Uterus (tissue), 4 donors: ENCODE measurements around the gene RNU6-1. TPM values are rescaled to one million over a fixed set of nuclear protein-coding genes. Genes with fewer than 3 reads are reported as not detected.

Source experiments
- DNase-seq, 2 donors: peaks; one replicate each; pipeline ENCODE4 v3.0.0-alpha.2; 2019 to 2020
- H3K27ac ChIP-seq, 2 donors: fragments of 200-600 bp; sonication (generic); 1 replicate in 1 of 2; 2 replicates in 1 of 2; pipeline ENCODE4 v1.5.1; 2016 to 2018
- H3K27me3 ChIP-seq, 2 donors: fragments of 200-600 bp; sonication (generic); one replicate each; pipeline ENCODE4 v1.5.1; 2018 to 2019; ENCODE audit warnings: control low read depth in 1 of 2
- H3K36me3 ChIP-seq, 2 donors: fragments of 200-600 bp; sonication (generic); one replicate each; pipeline ENCODE4 v1.5.1; 2019; ENCODE audit warnings: control low read depth in 1 of 2
- H3K4me1 ChIP-seq, 2 donors: fragments of 200-600 bp; sonication (generic); one replicate each; pipeline ENCODE4 v1.5.1; 2018 to 2019; ENCODE audit warnings: control low read depth in 1 of 2
- H3K4me3 ChIP-seq, 2 donors: fragments of 200-600 bp; sonication (generic); 1 replicate in 1 of 2; 2 replicates in 1 of 2; pipeline ENCODE4 v1.5.1; 2018 to 2019; ENCODE audit warnings: mild to moderate bottlenecking in 1 of 2
- H3K9me3 ChIP-seq, 2 donors: fragments of 200-600 bp; sonication (generic); one replicate each; pipeline ENCODE4 v1.5.1; 2019; ENCODE audit warnings: control low read depth in 1 of 2
- CTCF ChIP-seq, 4 experiments: fragments of 200-600 bp in 2 of 4; fragments of 450-650 bp in 2 of 4; sonication (generic) in 2 of 4; IDR thresholded peaks; one replicate each; pipeline ENCODE4 v1.5.1; 2016 to 2019; ENCODE audit warnings: antibody characterized with exemption in 4 of 4, mild to moderate bottlenecking in 2 of 4, moderate library complexity in 1 of 4
- POLR2A ChIP-seq, 2 donors: fragments of 450-650 bp; IDR thresholded peaks; one replicate each; pipeline ENCODE4 v1.6.1; 2016; ENCODE audit warnings: antibody characterized with exemption in 2 of 2, mild to moderate bottlenecking in 1 of 2, moderate library complexity in 1 of 2
- intact Hi-C: fragments of 100-400 bp; cut with DNase I; formaldehyde crosslinking; loops from one replicate; pipeline ENCODE4 v1.15.1; 2023; ENCODE audit warnings: low total_unique reads
- total RNA-seq, 4 donors: library from RNA; depleted of rRNA in 3 of 4; stranded (reverse); fragments of >200 nt in 3 of 4; gene quantifications; one replicate each; pipeline versions ENCODE4 v1.1.0 to v1.2.4, GENCODE V29; 2014 to 2023
- donor health status: DM: yes; HTN: yes; CAD: no.

The RNU6-1 gene
- total RNA-seq, 4 donors from 2014 or later: not detected

- no peak overlapping the region for H3K27ac ChIP-seq
- H3K4me3 ChIP-seq: no peak overlapping the region
- no peak for DNase-seq
- peaks cover 51 to 78% of the 10 kb centered on the region in 2 donors for H3K27me3 ChIP-seq
- intact Hi-C loops: no loop called here
- no peaks in the 10 kb centered on the region for H3K36me3 ChIP-seq
- no peaks in the 10 kb centered on the region for H3K9me3 ChIP-seq
- H3K4me1 ChIP-seq: peaks cover 0 to 24% of the 10 kb centered on the region in 2 donors
- no peak for TF ChIP-seq CTCF (IDR thresholded peaks at IDR 0.05)
- no peak for TF ChIP-seq POLR2A (IDR thresholded peaks at IDR 0.05)
Measured at GRCh38 chr15:67824197-67824968, 15.5 kb downstream of the RNU6-1 start.

GRCh38 chr15:67823314-67824196 lies 16.3 kb downstream of the RNU6-1 start:
- Histone ChIP-seq H3K27me3 (peaks cover 45 to 73% of the 10 kb centered on the region in 2 donors), H3K36me3 (no peaks in the 10 kb centered on the region), H3K4me1 (peaks cover 0 to 18% of the 10 kb centered on the region in 2 donors), H3K9me3 (no peaks in the 10 kb centered on the region), H3K4me3 (no peak overlapping the region), H3K27ac (no peak overlapping the region)
- TF ChIP-seq POLR2A (IDR thresholded peaks at IDR 0.05): no peak
- TF ChIP-seq CTCF (IDR thresholded peaks at IDR 0.05): no peak
- no peak for DNase-seq
- intact Hi-C loops: no loop called here

DNA sequence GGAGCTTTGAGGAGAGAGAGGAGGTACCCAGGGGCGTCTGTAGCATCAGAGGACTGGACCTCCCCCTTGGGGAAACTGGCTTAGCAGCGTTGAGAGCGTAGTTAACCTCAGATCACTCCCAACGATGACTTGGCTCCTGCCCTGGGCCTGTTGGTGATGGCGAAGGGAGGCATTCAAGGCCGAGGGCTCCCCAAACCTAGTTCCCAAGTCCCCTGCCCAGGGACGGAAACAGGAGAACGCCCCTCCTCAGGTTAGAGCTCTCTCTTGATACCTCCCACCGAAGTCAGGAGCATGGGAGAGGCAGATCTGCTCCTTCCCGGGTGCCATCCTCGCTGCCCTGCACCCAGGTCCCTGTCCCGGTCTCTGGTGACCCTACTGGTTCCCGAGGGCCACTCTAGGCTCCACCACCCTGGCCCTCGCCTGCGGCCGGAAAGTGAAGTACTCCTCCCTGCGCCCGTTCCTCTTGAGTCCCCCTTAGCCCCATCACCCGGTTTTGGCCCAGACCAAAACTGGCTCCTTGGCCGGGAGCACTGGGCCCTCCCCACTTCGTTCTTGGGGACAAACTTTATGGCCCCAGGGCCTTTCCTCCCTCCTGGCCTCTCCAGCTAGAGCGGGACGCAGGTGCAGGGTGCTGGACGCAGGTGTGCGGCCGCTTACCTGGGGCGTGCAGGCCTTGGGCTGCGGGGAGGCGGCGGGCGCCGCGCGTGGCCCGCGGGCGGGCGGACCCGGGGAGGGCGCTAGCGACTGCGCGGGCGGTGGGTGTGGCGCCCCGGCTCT lies 17.1 kb downstream of the RNU6-1 start:
- Histone ChIP-seq H3K4me3 (no peak overlapping the region), H3K9me3 (no peaks in the 10 kb centered on the region), H3K4me1 (peaks cover 0 to 11% of the 10 kb centered on the region in 2 donors), H3K36me3 (no peaks in the 10 kb centered on the region), H3K27me3 (peaks cover 39 to 71% of the 10 kb centered on the region in 2 donors), H3K27ac (no peak overlapping the region)
- no peak for DNase-seq
- TF ChIP-seq CTCF (IDR thresholded peaks at IDR 0.05) (no peak), POLR2A (IDR thresholded peaks at IDR 0.05) (no peak)
- intact Hi-C loops: no loop called here

DNA sequence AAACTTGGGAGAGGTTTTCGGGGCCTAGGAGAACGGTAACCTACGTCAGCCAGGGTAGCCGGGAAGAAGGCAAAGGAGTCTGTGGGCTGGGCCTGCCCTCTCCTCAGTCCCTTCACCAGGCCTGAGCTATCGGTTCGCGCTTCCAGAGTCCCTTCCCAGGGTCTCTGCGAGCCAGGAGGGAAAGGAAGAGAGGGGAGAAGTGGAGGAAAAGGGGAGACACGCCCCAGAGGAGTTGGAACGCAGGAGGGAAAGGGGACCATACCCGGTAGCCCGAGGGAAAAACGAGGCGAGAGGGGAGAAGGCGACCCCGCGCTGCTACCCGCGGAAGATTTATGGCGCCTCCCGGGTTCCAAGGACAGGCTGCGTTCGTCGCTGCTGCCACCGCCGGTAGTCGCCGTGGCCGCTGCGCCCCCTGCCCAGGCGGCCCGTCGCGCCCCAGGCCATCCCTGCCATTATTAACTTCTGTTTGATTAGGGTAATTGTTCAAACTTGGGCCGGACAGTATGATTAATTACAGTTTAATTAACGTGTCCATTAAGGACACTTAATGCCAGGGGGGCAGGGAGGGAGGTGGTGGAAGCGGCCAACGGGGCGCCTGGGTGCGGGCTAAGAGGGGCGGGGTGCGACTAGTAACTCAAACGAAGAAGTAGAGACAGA lies 17.9 kb downstream of the RNU6-1 start:
- Histone ChIP-seq H3K9me3 (no peaks in the 10 kb centered on the region), H3K4me1 (peaks cover 0 to 11% of the 10 kb centered on the region in 2 donors), H3K4me3 (no peak overlapping the region), H3K27me3 (peaks cover 32 to 70% of the 10 kb centered on the region in 2 donors), H3K27ac (no peak overlapping the region), H3K36me3 (no peaks in the 10 kb centered on the region)
- TF ChIP-seq CTCF (IDR thresholded peaks at IDR 0.05) (no peak), POLR2A (IDR thresholded peaks at IDR 0.05) (no peak)
- no peak for DNase-seq
- intact Hi-C loops: no loop called here
